ENCODE measurements around the gene DROSHA. TPM values are rescaled to one million over a fixed set of nuclear protein-coding genes. Genes with fewer than 3 reads are reported as not detected.

Gene DROSHA
- total RNA-seq, 1 donor from 2014 or later, result 97.3 TPM

GRCh38 chr5:31445041-31445600 is 86.8 kb downstream of the DROSHA start:
- H3K9me3 Mint-ChIP-seq, result peaks cover 9% of the 10 kb centered on the region
- no peak overlapping the region for H3K27ac Mint-ChIP-seq
- TF ChIP-seq CTCF (conservative IDR thresholded peaks at IDR 0.05), result no peak
- DNase-seq (ENCODE audit: extremely low spot score, unreplicated experiment), result no peak
- H3K27me3 Mint-ChIP-seq, result no peaks in the 10 kb centered on the region
- no peak overlapping the region for H3K4me3 Mint-ChIP-seq
- H3K4me1 Mint-ChIP-seq (ENCODE audit: unreplicated experiment), result peaks cover 6% of the 10 kb centered on the region
- H3K36me3 Mint-ChIP-seq, result peaks cover 53% of the 10 kb centered on the region

- Mint-ChIP-seq H3K27me3 (no peaks in the 10 kb centered on the region), H3K27ac (no peak overlapping the region), H3K4me1 (ENCODE audit: unreplicated experiment) (peaks cover 6% of the 10 kb centered on the region), H3K36me3 (peaks cover 55% of the 10 kb centered on the region), H3K4me3 (no peak overlapping the region), H3K9me3 (peaks cover 9% of the 10 kb centered on the region)
- DNase-seq (ENCODE audit: extremely low spot score, unreplicated experiment), result no peak
- no peak for TF ChIP-seq CTCF (conservative IDR thresholded peaks at IDR 0.05)
These were observed 88.3 kb downstream of the DROSHA start for GRCh38 chr5:31443572-31443971.

GRCh38 chr5:31442058-31442745 is 89.7 kb downstream of the DROSHA start:
- DNase-seq (ENCODE audit: extremely low spot score, unreplicated experiment), result no peak
- no peak for TF ChIP-seq CTCF (conservative IDR thresholded peaks at IDR 0.05)
- no peaks in the 10 kb centered on the region for H3K27me3 Mint-ChIP-seq
- H3K4me1 Mint-ChIP-seq (ENCODE audit: unreplicated experiment), result peaks cover 6% of the 10 kb centered on the region
- no peaks in the 10 kb centered on the region for H3K9me3 Mint-ChIP-seq
- no peak overlapping the region for H3K27ac Mint-ChIP-seq
- H3K4me3 Mint-ChIP-seq, result no peak overlapping the region
- peaks cover 53% of the 10 kb centered on the region for H3K36me3 Mint-ChIP-seq

GRCh38 chr5:31436851-31437250 is 95.0 kb downstream of the DROSHA start:
- Mint-ChIP-seq H3K27ac (no peak overlapping the region), H3K9me3 (no peaks in the 10 kb centered on the region), H3K27me3 (no peaks in the 10 kb centered on the region), H3K36me3 (peaks cover 43% of the 10 kb centered on the region), H3K4me3 (no peak overlapping the region), H3K4me1 (ENCODE audit: unreplicated experiment) (no peaks in the 10 kb centered on the region)
- no peak for TF ChIP-seq CTCF (conservative IDR thresholded peaks at IDR 0.05)
- DNase-seq (ENCODE audit: extremely low spot score, unreplicated experiment), result no peak

GRCh38 chr5:31435730-31436129 is 96.2 kb downstream of the DROSHA start:
- Mint-ChIP-seq H3K36me3 (peaks cover 45% of the 10 kb centered on the region), H3K9me3 (no peaks in the 10 kb centered on the region), H3K4me3 (no peak overlapping the region), H3K27me3 (no peaks in the 10 kb centered on the region), H3K4me1 (ENCODE audit: unreplicated experiment) (no peaks in the 10 kb centered on the region), H3K27ac (no peak overlapping the region)
- no peak for TF ChIP-seq CTCF (conservative IDR thresholded peaks at IDR 0.05)
- no peak for DNase-seq (ENCODE audit: extremely low spot score, unreplicated experiment)
